GM11168 (cell line): ENCODE data around the gene STK11.
"Not testable (repeated sequence)": the region's sequence is repeated elsewhere in the genome, so short reads cannot be mapped to it uniquely, and the experiment has no call there.

Experiments
- in situ Hi-C: fragments of 300-500 bp; cut with MboI; formaldehyde crosslinking; loops from one replicate; pipeline ENCODE4 v1.12.0; 2022; ENCODE audit warnings: low sequenced_read_pairs; ENCODE audit not compliant: unreplicated experiment

Gene STK11

GRCh38 chr19:1206150-1206863 lies 729 bp downstream of the STK11 start:
- in situ Hi-C loops = no loop called here

- in situ Hi-C loops = no loop called here
Observed at GRCh38 chr19:1206864-1207450, 1.4 kb downstream of the STK11 start.

GRCh38 chr19:1208830-1209229 lies 3.3 kb downstream of the STK11 start:
- in situ Hi-C loops = not testable (repeated sequence)

GRCh38 chr19:1210227-1210538 lies 4.6 kb downstream of the STK11 start:
- in situ Hi-C loops = no loop called here

GRCh38 chr19:1211494-1212234 lies 6.1 kb downstream of the STK11 start:
- in situ Hi-C loops = no loop called here

- in situ Hi-C loops = no loop called here
Observed at GRCh38 chr19:1213391-1214286, 8.1 kb downstream of the STK11 start.

- in situ Hi-C loops = no loop called here
Observed at GRCh38 chr19:1214299-1214861, 8.8 kb downstream of the STK11 start.

GRCh38 chr19:1214862-1215731 lies 9.5 kb downstream of the STK11 start:
- in situ Hi-C loops = no loop called here

- in situ Hi-C loops = no loop called here
Observed at GRCh38 chr19:1216756-1217155, 11.2 kb downstream of the STK11 start.

- in situ Hi-C loops = no loop called here
Observed at GRCh38 chr19:1217366-1217765, 11.8 kb downstream of the STK11 start.

- in situ Hi-C loops = no loop called here
Observed at GRCh38 chr19:1218751-1219567, 13.4 kb downstream of the STK11 start.

GRCh38 chr19:1219786-1220476 lies 14.4 kb downstream of the STK11 start:
- in situ Hi-C loops = no loop called here

GRCh38 chr19:1220477-1220930 lies 14.9 kb downstream of the STK11 start:
- in situ Hi-C loops = no loop called here

- in situ Hi-C loops = no loop called here
Observed at GRCh38 chr19:1220976-1221903, 15.7 kb downstream of the STK11 start.

GRCh38 chr19:1221904-1222255 lies 16.3 kb downstream of the STK11 start:
- in situ Hi-C loops = no loop called here

- in situ Hi-C loops = no loop called here
Observed at GRCh38 chr19:1222394-1222793, 16.8 kb downstream of the STK11 start.
